ENCODE results near the gene SLC25A33. TPM values are rescaled to one million over a fixed set of nuclear protein-coding genes. Genes with fewer than 3 reads are reported as not detected.
A peak's percentile ranks its signal among the peaks of the same experiment; 100 is the strongest.

SLC25A33 gene
- total and polyA plus RNA-seq, 2 of the 8 experiments (the other 6 are each of a cell fraction or from before 2014, with no cell fraction given), result 7.8 to 12.8 TPM

- 90% methylated on average over 21 of the region's 25 CpGs; no CpG with 5 or more reads in 1 of the 2 experiments for whole genome bisulfite sequencing, 2 experiments (ENCODE audit: extremely low coverage in 1 of 2, insufficient coverage in 1 of 2, insufficient read length in 1 of 2, insufficient replicate concordance in 2 of 2, low coverage in 1 of 2, low lambda C conversion rate in 2 of 2, missing lambda C conversion rate in 1 of 2)
- H3K27ac ChIP-seq (ENCODE audit: low read depth, low read length), result no peak overlapping the region
- no peak for TF ChIP-seq GABPA (IDR thresholded peaks at IDR 0.05; ENCODE audit: borderline replicate concordance, insufficient read depth, low read length)
- TF ChIP-seq SIRT6 (IDR thresholded peaks at IDR 0.05; ENCODE audit: low read length), result no peak
- TF ChIP-seq CREB1 (IDR thresholded peaks at IDR 0.05), result no peak
- no peak for TF ChIP-seq ZNF274 (IDR thresholded peaks at IDR 0.05; ENCODE audit: borderline replicate concordance, extremely low read depth, low read length)
- no peak for TF ChIP-seq RBBP5 (IDR thresholded peaks at IDR 0.05; ENCODE audit: borderline replicate concordance, low read depth, low read length)
- TF ChIP-seq SUZ12 (IDR thresholded peaks at IDR 0.05; ENCODE audit: low read length), result no peak
- TF ChIP-seq ATF2 (IDR thresholded peaks at IDR 0.05; ENCODE audit: low read length), result no peak
- no peak for TF ChIP-seq BACH1 (IDR thresholded peaks at IDR 0.05; ENCODE audit: low read length)
- TF ChIP-seq USF2 (IDR thresholded peaks at IDR 0.05; ENCODE audit: low read length), result no peak
- no peak for TF ChIP-seq HDAC6 (IDR thresholded peaks at IDR 0.05; ENCODE audit: low read depth, low read length)
- TF ChIP-seq GTF2F1 (IDR thresholded peaks at IDR 0.05; ENCODE audit: borderline replicate concordance, low read depth, low read length), result no peak
- TF ChIP-seq FOSL1 (IDR thresholded peaks at IDR 0.05; ENCODE audit: insufficient read depth, low read depth, low read length), result no peak
Observed at GRCh38 chr1:9610548-9610947, 71.3 kb downstream of the SLC25A33 start.

More at GRCh38 chr1:9610548-9610947, 71.3 kb downstream of the SLC25A33 start:
- H2AFZ ChIP-seq (ENCODE audit: low read length), result no peak overlapping the region
- no peak overlapping the region for H3K23ac ChIP-seq (ENCODE audit: insufficient read length)
- H3K79me1 ChIP-seq (ENCODE audit: low read depth, low read length), result no peaks in the 10 kb centered on the region; the same call in 1 of the 2 replicates
- no peak overlapping the region for H3K9ac ChIP-seq (replicated peaks in 1 of 4; ENCODE audit: extremely low read depth in 1 of 4, low read depth in 3 of 4, low read length in 3 of 4)
- peaks cover 0 to 7% of the 10 kb centered on the region in 2 experiments for H4K20me1 ChIP-seq (replicated peaks in 1 of 2; ENCODE audit: control insufficient read depth in 1 of 2, insufficient read depth in 2 of 2, low read length in 2 of 2)
- H3K14ac ChIP-seq (ENCODE audit: insufficient read length), result no peak overlapping the region
- no peaks in the 10 kb centered on the region for H3K27me3 ChIP-seq (replicated peaks in 1 of 4; ENCODE audit: control insufficient read depth in 3 of 4, extremely low read depth in 1 of 4, insufficient read depth in 3 of 4, low read length in 3 of 4)
- H4K5ac ChIP-seq (ENCODE audit: insufficient read length, low read depth, low read length), result no peak overlapping the region
- H2BK20ac ChIP-seq (ENCODE audit: low read length), result no peak overlapping the region
- no peak overlapping the region for H4K8ac ChIP-seq (ENCODE audit: extremely low read depth, insufficient read depth, low read length)
- no peak overlapping the region for H3K4ac ChIP-seq (replicated peaks; ENCODE audit: insufficient read length, low read depth, low read length)
- no peak overlapping the region for H4K91ac ChIP-seq (replicated peaks; ENCODE audit: insufficient read length, low read length)
- H3K4me3 ChIP-seq (ENCODE audit: extremely low read depth in 1 of 4, insufficient read depth in 2 of 4, low read depth in 3 of 4, low read length in 4 of 4), result no peak overlapping the region
- H2BK120ac ChIP-seq (replicated peaks; ENCODE audit: low read depth, low read length), result no peak overlapping the region
- no peaks in the 10 kb centered on the region for H3K9me3 ChIP-seq (ENCODE audit: insufficient read depth in 2 of 2, low read depth in 1 of 2, low read length in 1 of 2)
- no peak for FAIRE-seq
- no peak overlapping the region for H3K56ac ChIP-seq (replicated peaks; ENCODE audit: insufficient read length, low read depth, low read length)
- H2BK15ac ChIP-seq (ENCODE audit: low read length), result no peak overlapping the region
- ChIA-PET CTCF (ENCODE audit: partially characterized antibody) (interaction anchor here (1.1 to 2.0 kb wide), 2 partner anchors 8 to 10 kb away, joined by 3 to 5 read pairs; no protein-coding TSS in a partner anchor), POLR2A (ENCODE audit: partially characterized antibody) (interaction anchor here (0.8 to 1.2 kb wide), 2 partner anchors 16 to 21 kb away, joined by 4 to 5 read pairs; no protein-coding TSS in a partner anchor)
- H3K23me2 ChIP-seq (ENCODE audit: low read depth, low read length), result no peaks in the 10 kb centered on the region
- no peak overlapping the region for H2BK12ac ChIP-seq (ENCODE audit: low read depth, low read length)
- no peak overlapping the region for H3K18ac ChIP-seq (ENCODE audit: extremely low read depth, low read length)
- H3K4me2 ChIP-seq (ENCODE audit: insufficient read depth in 1 of 2, low read depth in 2 of 2, low read length in 2 of 2), result no peak overlapping the region
- no peaks in the 10 kb centered on the region for H3K4me1 ChIP-seq (replicated peaks in 1 of 4; ENCODE audit: control insufficient read depth in 3 of 4, insufficient read depth in 4 of 4, low read length in 3 of 4)
- no peaks in the 10 kb centered on the region for H3K79me2 ChIP-seq (ENCODE audit: control insufficient read depth in 1 of 2, insufficient read depth in 2 of 2, low read length in 2 of 2)
- no peak overlapping the region for H2BK5ac ChIP-seq (ENCODE audit: low read depth, low read length)
- peaks cover 8 to 28% (median 17%) of the 10 kb centered on the region in 4 experiments; a peak in 5 of 8 replicates for H3K36me3 ChIP-seq (ENCODE audit: control insufficient read depth in 2 of 4, insufficient read depth in 4 of 4, low read length in 3 of 4)
- DNase-seq (ENCODE audit: low read depth in 1 of 2, low spot score in 2 of 2), result peak in 1 of 2 experiments; percentile 39
- no peak overlapping the region for H2AK5ac ChIP-seq (ENCODE audit: low read depth, low read length)

All from H1 (cell line).